ENCODE results near the gene AADACL2. TPM values are rescaled to one million over a fixed set of nuclear protein-coding genes. Genes with fewer than 3 reads are reported as not detected.

The AADACL2 gene
- total and polyA plus RNA-seq, 9 of the 15 experiments (the other 6 are each of a cell fraction or from before 2014, with no cell fraction given) = not detected

GRCh38 chr3:151774235-151774634 is 40.5 kb downstream of the AADACL2 start:
- no peaks in the 10 kb centered on the region for H3K36me3 ChIP-seq (ENCODE audit: control insufficient read depth, insufficient read depth, low read length)
- H3K4me3 ChIP-seq = no peak overlapping the region
- peaks cover 0 to 10% of the 10 kb centered on the region in 2 experiments; a peak in 1 of 5 replicates for H3K4me1 ChIP-seq (replicated peaks in 1 of 2; ENCODE audit: control insufficient read depth in 2 of 2, insufficient read depth in 2 of 2, low read length in 2 of 2)
- POLR2A ChIA-PET = interaction anchor here (1.1 kb wide), 1 partner anchor 8 kb away, joined by 3 read pairs; no protein-coding TSS in a partner anchor
- no peak for FAIRE-seq
- no peaks in the 10 kb centered on the region for H4K20me1 ChIP-seq (replicated peaks; ENCODE audit: control insufficient read depth, insufficient read depth, low read length)
- H2AFZ ChIP-seq (ENCODE audit: low read depth, low read length) = peak overlapping the region; percentile 23; the same call in 1 of the 2 replicates
- no peak overlapping the region for H3K27ac ChIP-seq (ENCODE audit: extremely low read depth, low read depth, low read length)
- no peaks in the 10 kb centered on the region for H3K79me2 ChIP-seq (ENCODE audit: control insufficient read depth, insufficient read depth, low read length)
- CTCF ChIA-PET (ENCODE audit: low intra/inter-chr PET ratio) = interaction anchor here (0.5 to 0.6 kb wide), 2 partner anchors 40 to 136 kb away, joined by 3 read pairs; partner anchors contain the start of gene AADACL2
- no peaks in the 10 kb centered on the region for H3K9me3 ChIP-seq (replicated peaks; ENCODE audit: control insufficient read depth, insufficient read depth, low read depth, low read length)
- 36% methylated on average over 1 of the region's 1 CpG for WGBS (ENCODE audit: insufficient coverage, low coverage, missing lambda C conversion rate)
- in situ Hi-C loops (cut with MboI) (no loop called here), intact Hi-C loops (cut with micrococcal nuclease) (no loop called here)
- H3K4me2 ChIP-seq (ENCODE audit: insufficient read depth, low read length) = no peak overlapping the region
- BruUV-seq (replicated peaks) = no TSS peak
- no peaks in the 10 kb centered on the region for H3K9me1 ChIP-seq (ENCODE audit: control insufficient read depth, insufficient read depth, low read length)
- no peaks in the 10 kb centered on the region for H3K27me3 ChIP-seq (ENCODE audit: control insufficient read depth in 2 of 2, insufficient read depth in 2 of 2, low read length in 2 of 2)
- ATAC-seq = no peak
- no peak for TF ChIP-seq POLR2G (IDR thresholded peaks at IDR 0.05; ENCODE audit: low read depth, low read length)
- no peak for TF ChIP-seq ETS2 (tag; IDR thresholded peaks at IDR 0.05; ENCODE audit: borderline replicate concordance, poor library complexity, severe bottlenecking)
- no peak overlapping the region for H3K9ac ChIP-seq (ENCODE audit: insufficient read depth in 1 of 2, low read depth in 2 of 2, low read length in 2 of 2)
- no peak for DNase-seq (ENCODE audit: extremely low read depth in 1 of 4, low spot score in 3 of 4)

- FAIRE-seq (peak; percentile 29), ATAC-seq (no peak), DNase-seq (ENCODE audit: extremely low read depth in 1 of 4, low spot score in 3 of 4) (no peak)
- in situ Hi-C loops (cut with MboI) = no loop called here
- H3K79me2 ChIP-seq (ENCODE audit: control insufficient read depth, insufficient read depth, low read length) = no peaks in the 10 kb centered on the region
- H3K9me1 ChIP-seq (ENCODE audit: control insufficient read depth, insufficient read depth, low read length) = no peaks in the 10 kb centered on the region
- no peaks in the 10 kb centered on the region for H3K27me3 ChIP-seq (ENCODE audit: control insufficient read depth in 2 of 2, insufficient read depth in 2 of 2, low read length in 2 of 2)
- H4K20me1 ChIP-seq (replicated peaks; ENCODE audit: control insufficient read depth, insufficient read depth, low read length) = no peaks in the 10 kb centered on the region
- H3K4me1 ChIP-seq (replicated peaks in 1 of 2; ENCODE audit: control insufficient read depth in 2 of 2, insufficient read depth in 2 of 2, low read length in 2 of 2) = peaks cover 0 to 9% of the 10 kb centered on the region in 2 experiments; a peak in 1 of 5 replicates
- no TSS peak for BruUV-seq (replicated peaks)
- no peak overlapping the region for H3K4me2 ChIP-seq (ENCODE audit: insufficient read depth, low read length)
- H3K9ac ChIP-seq (ENCODE audit: insufficient read depth in 1 of 2, low read depth in 2 of 2, low read length in 2 of 2) = no peak overlapping the region
- intact Hi-C loops (cut with micrococcal nuclease) = no loop called here
- CTCF ChIA-PET (ENCODE audit: low intra/inter-chr PET ratio) = interaction anchor here (0.6 kb wide), 1 partner anchor 41 kb away, joined by 3 read pairs; the partner anchor contains the start of gene AADACL2
- no peaks in the 10 kb centered on the region for H3K9me3 ChIP-seq (replicated peaks; ENCODE audit: control insufficient read depth, insufficient read depth, low read depth, low read length)
- TF ChIP-seq STAG1 (CRISPR knock-in tag; IDR thresholded peaks at IDR 0.05; ENCODE audit: borderline replicate concordance) (no peak), SMARCC2 (IDR thresholded peaks at IDR 0.05; ENCODE audit: low read depth) (no peak), CREM (IDR thresholded peaks at IDR 0.05; ENCODE audit: low read depth) (no peak), TCF3 (CRISPR knock-in tag; IDR thresholded peaks at IDR 0.05) (no peak), KAT7 (CRISPR knock-in tag; IDR thresholded peaks at IDR 0.05; ENCODE audit: borderline replicate concordance) (no peak), CHD2 (IDR thresholded peaks at IDR 0.05; ENCODE audit: low read depth, low read length) (no peak), CREB5 (CRISPR knock-in tag; IDR thresholded peaks at IDR 0.05) (no peak), PRMT5 (CRISPR knock-in tag; IDR thresholded peaks at IDR 0.05) (no peak), MAFG (tag; conservative IDR thresholded peaks at IDR 0.05) (no peak), ASH1L (IDR thresholded peaks at IDR 0.05; ENCODE audit: borderline replicate concordance, low read depth, partially characterized antibody) (no peak), ELF4 (CRISPR knock-in tag; IDR thresholded peaks at IDR 0.05) (no peak), FOXJ3 (CRISPR knock-in tag; IDR thresholded peaks at IDR 0.05) (no peak)
- no peak overlapping the region for H3K4me3 ChIP-seq
- H3K27ac ChIP-seq (ENCODE audit: extremely low read depth, low read depth, low read length) = no peak overlapping the region
- POLR2A ChIA-PET = no interaction called here
- H2AFZ ChIP-seq (ENCODE audit: low read depth, low read length) = peak overlapping the region; percentile 26
- no peaks in the 10 kb centered on the region for H3K36me3 ChIP-seq (ENCODE audit: control insufficient read depth, insufficient read depth, low read length)
Observed at GRCh38 chr3:151774910-151775309, 41.2 kb downstream of the AADACL2 start.
